HCT116 (cell line): ENCODE data around the gene CRTC3. TPM values are rescaled to one million over a fixed set of nuclear protein-coding genes. Genes with fewer than 3 reads are reported as not detected.

Experiments
- ATAC-seq: fragments of 200-7000 bp; cut with Tn5 transposase; 2 replicates; pipeline ENCODE4 v1.9.1; 2020; ENCODE audit warnings: mild to moderate bottlenecking, moderate library complexity
- BruUV-seq: library from RNA; stranded (reverse); fragments of 400-500 nt; replicated peaks from 2 replicates; lab custom pipeline; 2021; lab: Mats Ljungman, UMichigan
- CTCF ChIA-PET: fragments of 300-600 bp; sonication (Branson Sonifier 250); formaldehyde crosslinking; loops from one replicate; lab custom pipeline; 2021; ENCODE audit warnings: antibody characterized with exemption; lab: Charles Lee
- POLR2A ChIA-PET: fragments of 300-600, 350-600 bp; sonication (Branson Sonifier 250); formaldehyde crosslinking; loops from one replicate; lab custom pipeline; 2021; ENCODE audit warnings: antibody characterized with exemption; lab: Charles Lee
- RAD21 ChIA-PET, 2 experiments: fragments of 300-600 bp; sonication (Branson Sonifier 250); formaldehyde crosslinking; loops; one replicate each; lab custom pipeline; 2023; ENCODE audit warnings: low total read pairs in 2 of 2; ENCODE audit not compliant: uncharacterized antibody in 2 of 2, unreplicated experiment in 2 of 2, low non-redundant PET in 1 of 2; lab: Charles Lee
- DNase-seq: peaks from one replicate; pipeline ENCODE4 v3.0.0-alpha.2; 2010; ENCODE audit warnings: low read depth, low spot score
- H2AFZ ChIP-seq: fragments of 200-600 bp; shearing (Covaris generic), sonication (generic); 2 replicates; pipeline ENCODE4 v1.6.1; 2017; ENCODE audit warnings: low read depth, mixed run types, mixed read lengths, antibody characterized with exemption, low read length; ENCODE audit not compliant: poor library complexity, severe bottlenecking
- H3K27ac ChIP-seq: 2 replicates; pipeline ENCODE4 v1.5.1; 2012; ENCODE audit warnings: low read depth, low read length
- H3K27me3 ChIP-seq: fragments of 200-600 bp; sonication (generic); 2 replicates; pipeline ENCODE4 v1.6.1; 2016; ENCODE audit warnings: mixed run types, low read length, mixed read lengths; ENCODE audit not compliant: insufficient read depth
- H3K36me3 ChIP-seq, 2 experiments: fragments of 200-500 bp in 1 of 2; fragments of 200-600 bp in 1 of 2; sonication (Bioruptor generic) in 1 of 2; sonication (generic) in 1 of 2; 2 replicates each; pipeline versions ENCODE4 v1.5.1 to v1.6.1; 2014 to 2016; ENCODE audit warnings: low read length in 2 of 2, inconsistent platforms in 1 of 2, mixed read lengths in 1 of 2, mixed run types in 1 of 2; ENCODE audit not compliant: insufficient read depth in 2 of 2, control insufficient read depth in 1 of 2
- H3K4me1 ChIP-seq, 2 experiments: fragments of 200-600 bp in 1 of 2; sonication (generic) in 1 of 2; 2 replicates each; pipeline versions ENCODE4 v1.5.1 to v1.6.1; 2012 to 2017; ENCODE audit warnings: low read length in 2 of 2, inconsistent platforms in 1 of 2, mild to moderate bottlenecking in 1 of 2, mixed read lengths in 1 of 2, mixed run types in 1 of 2, moderate library complexity in 1 of 2; ENCODE audit not compliant: insufficient read depth in 2 of 2, control insufficient read depth in 1 of 2
- H3K4me2 ChIP-seq: fragments of 200-600 bp; sonication (generic); 2 replicates; pipeline ENCODE4 v1.6.1; 2017; ENCODE audit warnings: mixed run types, low read length, mixed read lengths
- H3K4me3 ChIP-seq, 2 experiments: fragments of 200-600 bp in 1 of 2; sonication (generic) in 1 of 2; replicated peaks in 1 of 2; 2 replicates each; pipeline ENCODE4 v1.5.1; 2011 to 2016; ENCODE audit warnings: low read length in 2 of 2, control low read depth in 1 of 2, low read depth in 1 of 2, mild to moderate bottlenecking in 1 of 2, mixed read lengths in 1 of 2, mixed run types in 1 of 2
- H3K79me2 ChIP-seq: fragments of 200-600 bp; sonication (generic); 2 replicates; pipeline ENCODE4 v1.6.1; 2017; ENCODE audit warnings: mild to moderate bottlenecking, mixed run types, low read length, moderate library complexity, mixed read lengths; ENCODE audit not compliant: insufficient read depth
- H3K9ac ChIP-seq: fragments of 200-600 bp; sonication (generic); 2 replicates; pipeline ENCODE4 v1.6.1; 2016; ENCODE audit warnings: low read length, mixed read lengths
- H3K9me2 ChIP-seq: fragments of 200-600 bp; sonication (generic), shearing (Covaris generic); 2 replicates; pipeline ENCODE4 v1.6.1; 2017; ENCODE audit warnings: mixed run types, mild to moderate bottlenecking, moderate library complexity; ENCODE audit not compliant: insufficient read depth
- H3K9me3 ChIP-seq, 2 experiments: fragments of 200-500 bp in 1 of 2; fragments of 200-600 bp in 1 of 2; sonication (Bioruptor generic) in 1 of 2; sonication (generic) in 1 of 2; 2 replicates each; pipeline ENCODE4 v1.6.1; 2014 to 2017; ENCODE audit warnings: low read length in 2 of 2, mixed read lengths in 2 of 2, inconsistent platforms in 1 of 2, low read depth in 1 of 2, mild to moderate bottlenecking in 1 of 2, mixed run types in 1 of 2, moderate library complexity in 1 of 2; ENCODE audit not compliant: control insufficient read depth in 1 of 2, insufficient read depth in 1 of 2
- H4K20me1 ChIP-seq: fragments of 200-600 bp; sonication (generic), shearing (Covaris generic); 2 replicates; pipeline ENCODE4 v1.6.1; 2017; ENCODE audit warnings: mixed run types, mild to moderate bottlenecking, moderate library complexity; ENCODE audit not compliant: insufficient read depth
- CBX3 ChIP-seq: IDR thresholded peaks from 2 replicates; pipeline ENCODE4 v1.6.1; 2012; ENCODE audit warnings: low read depth
- CTCF ChIP-seq, 3 experiments: fragments of 200-600 bp in 1 of 3; sonication (generic) in 1 of 3; IDR thresholded peaks in 2 of 3; conservative IDR thresholded peaks in 1 of 3; 2 replicates each; pipeline ENCODE4 v1.5.1; 2012 to 2017; ENCODE audit warnings: low read depth in 2 of 3, low read length in 2 of 3, antibody characterized with exemption in 1 of 3, borderline replicate concordance in 1 of 3, control low read depth in 1 of 3, mild to moderate bottlenecking in 1 of 3, mixed read lengths in 1 of 3, mixed run types in 1 of 3, moderate library complexity in 1 of 3; ENCODE audit not compliant: insufficient read depth in 1 of 3
- EGR1 ChIP-seq: IDR thresholded peaks from 2 replicates; pipeline ENCODE4 v1.6.1; 2012; ENCODE audit warnings: low read depth
- ELF1 ChIP-seq: IDR thresholded peaks from 2 replicates; pipeline ENCODE4 v1.6.1; 2012; ENCODE audit warnings: low read depth, borderline replicate concordance
- EZH2 ChIP-seq: fragments of 200-600 bp; sonication (generic); IDR thresholded peaks from 2 replicates; pipeline ENCODE4 v1.6.1; 2017; ENCODE audit warnings: antibody characterized with exemption, mixed run types
- EZH2phosphoT487 ChIP-seq: fragments of 200-600 bp; IDR thresholded peaks from 2 replicates; pipeline ENCODE4 v1.6.1; 2018; ENCODE audit warnings: antibody characterized with exemption, borderline replicate concordance
- FOSL1 ChIP-seq: IDR thresholded peaks from 2 replicates; pipeline ENCODE4 v1.6.1; 2012; ENCODE audit warnings: low read depth
- MAX ChIP-seq: IDR thresholded peaks from 2 replicates; pipeline ENCODE4 v1.6.1; 2012
- POLR2AphosphoS5 ChIP-seq: IDR thresholded peaks from 2 replicates; pipeline ENCODE4 v1.6.1; 2011; ENCODE audit warnings: mild to moderate bottlenecking, low read depth, low read length, moderate library complexity
- RAD21 ChIP-seq: IDR thresholded peaks from 2 replicates; pipeline ENCODE4 v1.6.1; 2012; ENCODE audit warnings: low read depth, mild to moderate bottlenecking
- SIN3A ChIP-seq: IDR thresholded peaks from 2 replicates; pipeline ENCODE4 v1.6.1; 2012; ENCODE audit warnings: low read depth
- SP1 ChIP-seq: IDR thresholded peaks from 2 replicates; pipeline ENCODE4 v1.6.1; 2012; ENCODE audit warnings: low read depth
- TCF7L2 ChIP-seq: IDR thresholded peaks from 2 replicates; pipeline ENCODE4 v1.7.0; 2011; ENCODE audit warnings: borderline replicate concordance, inconsistent platforms; ENCODE audit not compliant: insufficient read depth, insufficient read length; ENCODE audit errors: extremely low read depth
- ZBTB33 ChIP-seq: IDR thresholded peaks from 2 replicates; pipeline ENCODE4 v1.6.1; 2011; ENCODE audit warnings: mild to moderate bottlenecking, low read length, moderate library complexity; ENCODE audit not compliant: insufficient replicate concordance; ENCODE audit errors: extremely low read depth
- ZNF274 ChIP-seq: fragments of 200-500 bp; sonication (Bioruptor generic); IDR thresholded peaks from 2 replicates; pipeline ENCODE4 v1.6.1; 2014; ENCODE audit warnings: mild to moderate bottlenecking, low read depth, low read length, inconsistent platforms
- intact Hi-C: fragments of 100-400 bp; cut with micrococcal nuclease; formaldehyde crosslinking; loops from 2 replicates; pipeline ENCODE4 v1.10.0; 2022
- total RNA-seq: library from RNA; stranded (reverse); gene quantifications from one replicate; pipeline ENCODE4 v1.2.1, GENCODE V29; 2021; ENCODE audit not compliant: unreplicated experiment
- TF ChIP-seq, protein P1 (sequence below): IDR thresholded peaks from 2 replicates; pipeline ENCODE4 v1.6.1; 2012; ENCODE audit warnings: low read depth

CRTC3 gene
- total RNA-seq, 1 experiment from 2014 or later, result 20.7 TPM

DNA sequence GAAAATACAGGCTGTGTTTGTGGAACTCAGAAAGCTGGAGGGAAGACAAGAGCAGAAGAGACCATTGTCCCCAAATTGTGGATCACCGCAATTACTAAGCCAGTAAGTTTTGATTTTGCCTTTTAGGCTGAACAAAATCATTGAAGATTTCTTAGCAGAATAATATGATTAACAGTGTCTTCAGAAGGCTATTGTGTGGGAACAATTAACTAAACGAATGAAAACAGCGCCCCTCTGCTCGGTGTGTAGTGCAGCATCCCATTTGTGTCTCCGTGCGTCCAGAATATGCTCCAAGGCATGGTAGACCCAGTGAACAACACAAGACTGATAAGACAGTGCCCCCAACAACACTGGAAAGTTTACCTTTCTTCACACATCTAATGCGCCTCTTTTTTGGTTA lies 71.2 kb downstream of the CRTC3 start:
- CTCF ChIA-PET, result no interaction called here
- BruUV-seq, result no TSS peak

More for the DNA sequence above, 71.2 kb downstream of the CRTC3 start:
- ChIA-PET RAD21 (no interaction called here), POLR2A (no interaction called here)
- H3K4me2 ChIP-seq, result no peak overlapping the region
- DNase-seq, result no peak
- no peak overlapping the region for H3K27ac ChIP-seq
- H3K9me2 ChIP-seq, result no peaks in the 10 kb centered on the region
- no peaks in the 10 kb centered on the region for H3K9me3 ChIP-seq
- intact Hi-C loops, result no loop called here
- TF ChIP-seq POLR2AphosphoS5 (no peak), EGR1 (no peak), MAX (no peak), EZH2phosphoT487 (no peak), EZH2 (no peak), ZBTB33 (no peak), FOSL1 (no peak), TCF7L2 (no peak), CTCF (IDR thresholded peaks at IDR 0.05 in 2 of 3, conservative IDR thresholded peaks at IDR 0.05 in 1 of 3; ENCODE audit: borderline replicate concordance in 1 of 3, insufficient read depth in 1 of 3, low read depth in 2 of 3, low read length in 2 of 3) (no peak), RAD21 (no peak), SIN3A (no peak), SP1 (no peak), CBX3 (no peak), ZNF274 (no peak), ELF1 (no peak)
- TF ChIP-seq, protein P1, sequence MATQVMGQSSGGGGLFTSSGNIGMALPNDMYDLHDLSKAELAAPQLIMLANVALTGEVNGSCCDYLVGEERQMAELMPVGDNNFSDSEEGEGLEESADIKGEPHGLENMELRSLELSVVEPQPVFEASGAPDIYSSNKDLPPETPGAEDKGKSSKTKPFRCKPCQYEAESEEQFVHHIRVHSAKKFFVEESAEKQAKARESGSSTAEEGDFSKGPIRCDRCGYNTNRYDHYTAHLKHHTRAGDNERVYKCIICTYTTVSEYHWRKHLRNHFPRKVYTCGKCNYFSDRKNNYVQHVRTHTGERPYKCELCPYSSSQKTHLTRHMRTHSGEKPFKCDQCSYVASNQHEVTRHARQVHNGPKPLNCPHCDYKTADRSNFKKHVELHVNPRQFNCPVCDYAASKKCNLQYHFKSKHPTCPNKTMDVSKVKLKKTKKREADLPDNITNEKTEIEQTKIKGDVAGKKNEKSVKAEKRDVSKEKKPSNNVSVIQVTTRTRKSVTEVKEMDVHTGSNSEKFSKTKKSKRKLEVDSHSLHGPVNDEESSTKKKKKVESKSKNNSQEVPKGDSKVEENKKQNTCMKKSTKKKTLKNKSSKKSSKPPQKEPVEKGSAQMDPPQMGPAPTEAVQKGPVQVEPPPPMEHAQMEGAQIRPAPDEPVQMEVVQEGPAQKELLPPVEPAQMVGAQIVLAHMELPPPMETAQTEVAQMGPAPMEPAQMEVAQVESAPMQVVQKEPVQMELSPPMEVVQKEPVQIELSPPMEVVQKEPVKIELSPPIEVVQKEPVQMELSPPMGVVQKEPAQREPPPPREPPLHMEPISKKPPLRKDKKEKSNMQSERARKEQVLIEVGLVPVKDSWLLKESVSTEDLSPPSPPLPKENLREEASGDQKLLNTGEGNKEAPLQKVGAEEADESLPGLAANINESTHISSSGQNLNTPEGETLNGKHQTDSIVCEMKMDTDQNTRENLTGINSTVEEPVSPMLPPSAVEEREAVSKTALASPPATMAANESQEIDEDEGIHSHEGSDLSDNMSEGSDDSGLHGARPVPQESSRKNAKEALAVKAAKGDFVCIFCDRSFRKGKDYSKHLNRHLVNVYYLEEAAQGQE, result no peak
- H3K4me1 ChIP-seq, result peaks cover 4 to 9% of the 10 kb centered on the region in 2 experiments; a peak in 3 of 4 replicates
- H3K9ac ChIP-seq, result no peak overlapping the region
- no peaks in the 10 kb centered on the region for H4K20me1 ChIP-seq
- H3K27me3 ChIP-seq, result no peaks in the 10 kb centered on the region
- no peaks in the 10 kb centered on the region for H3K79me2 ChIP-seq
- no peak for ATAC-seq
- H3K4me3 ChIP-seq, result no peak overlapping the region
- H2AFZ ChIP-seq, result no peak overlapping the region
- H3K36me3 ChIP-seq, result no peaks in the 10 kb centered on the region
